Measurements from ENCODE around the gene SPRR3.

The SPRR3 gene

DNA sequence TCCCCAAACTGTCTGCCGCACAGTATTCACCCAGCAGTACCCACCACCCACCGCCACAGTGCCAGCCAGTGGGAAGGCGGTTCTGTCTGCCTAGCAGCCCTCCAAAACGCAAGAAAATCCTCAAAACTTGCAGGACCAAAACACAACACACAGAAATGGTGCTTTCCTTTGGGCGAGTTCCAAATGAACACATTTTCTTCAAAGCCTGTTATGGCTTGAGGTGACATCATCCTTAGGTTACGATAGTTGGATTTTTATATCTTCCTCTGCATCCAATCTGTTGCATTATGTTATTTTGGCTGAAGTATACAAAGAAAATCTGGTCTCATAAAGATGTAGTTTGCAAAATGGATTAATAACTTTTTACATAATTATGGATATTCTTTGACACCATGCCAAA lies 8.4 kb upstream of the SPRR3 start:
- no peaks in the 10 kb centered on the region for H3K27me3 ChIP-seq
- DNase-seq = no peak

DNA sequence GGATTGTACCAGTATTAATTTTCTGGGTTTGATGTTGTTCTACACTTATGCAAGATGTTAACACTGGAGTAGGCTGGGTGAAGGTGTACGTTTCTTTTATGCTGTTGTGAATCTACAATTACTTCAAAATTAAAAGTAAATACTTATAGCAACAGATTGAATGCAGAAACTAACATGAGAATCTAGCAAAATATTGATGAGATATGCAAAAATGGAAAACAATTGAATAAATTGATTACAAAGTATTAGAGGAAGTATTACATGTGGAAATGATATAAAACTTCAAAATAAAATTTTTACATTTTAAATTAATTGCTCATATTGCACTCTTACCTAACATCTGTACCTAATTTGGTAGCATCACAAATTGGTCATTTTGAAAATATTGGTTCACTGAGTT lies 5.7 kb upstream of the SPRR3 start:
- no peak overlapping the region for H3K4me3 ChIP-seq (ENCODE audit: low read depth, low read length)
- no peaks in the 10 kb centered on the region for H3K4me1 ChIP-seq
- DNase-seq = no peak
- H3K9me3 ChIP-seq = no peaks in the 10 kb centered on the region
- no peaks in the 10 kb centered on the region for H3K27me3 ChIP-seq
- H3K36me3 ChIP-seq = no peaks in the 10 kb centered on the region
- TF ChIP-seq, protein P1, sequence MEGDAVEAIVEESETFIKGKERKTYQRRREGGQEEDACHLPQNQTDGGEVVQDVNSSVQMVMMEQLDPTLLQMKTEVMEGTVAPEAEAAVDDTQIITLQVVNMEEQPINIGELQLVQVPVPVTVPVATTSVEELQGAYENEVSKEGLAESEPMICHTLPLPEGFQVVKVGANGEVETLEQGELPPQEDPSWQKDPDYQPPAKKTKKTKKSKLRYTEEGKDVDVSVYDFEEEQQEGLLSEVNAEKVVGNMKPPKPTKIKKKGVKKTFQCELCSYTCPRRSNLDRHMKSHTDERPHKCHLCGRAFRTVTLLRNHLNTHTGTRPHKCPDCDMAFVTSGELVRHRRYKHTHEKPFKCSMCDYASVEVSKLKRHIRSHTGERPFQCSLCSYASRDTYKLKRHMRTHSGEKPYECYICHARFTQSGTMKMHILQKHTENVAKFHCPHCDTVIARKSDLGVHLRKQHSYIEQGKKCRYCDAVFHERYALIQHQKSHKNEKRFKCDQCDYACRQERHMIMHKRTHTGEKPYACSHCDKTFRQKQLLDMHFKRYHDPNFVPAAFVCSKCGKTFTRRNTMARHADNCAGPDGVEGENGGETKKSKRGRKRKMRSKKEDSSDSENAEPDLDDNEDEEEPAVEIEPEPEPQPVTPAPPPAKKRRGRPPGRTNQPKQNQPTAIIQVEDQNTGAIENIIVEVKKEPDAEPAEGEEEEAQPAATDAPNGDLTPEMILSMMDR (IDR thresholded peaks at IDR 0.05; ENCODE audit: low read depth, low read length) = no peak

More for the DNA sequence above, 8.4 kb upstream of the SPRR3 start:
- Histone ChIP-seq H3K9me3 (no peaks in the 10 kb centered on the region), H3K4me3 (ENCODE audit: low read depth, low read length) (no peak overlapping the region), H3K4me1 (no peaks in the 10 kb centered on the region), H3K36me3 (no peaks in the 10 kb centered on the region)
- TF ChIP-seq, protein P1 (IDR thresholded peaks at IDR 0.05; ENCODE audit: low read depth, low read length) = no peak

DNA sequence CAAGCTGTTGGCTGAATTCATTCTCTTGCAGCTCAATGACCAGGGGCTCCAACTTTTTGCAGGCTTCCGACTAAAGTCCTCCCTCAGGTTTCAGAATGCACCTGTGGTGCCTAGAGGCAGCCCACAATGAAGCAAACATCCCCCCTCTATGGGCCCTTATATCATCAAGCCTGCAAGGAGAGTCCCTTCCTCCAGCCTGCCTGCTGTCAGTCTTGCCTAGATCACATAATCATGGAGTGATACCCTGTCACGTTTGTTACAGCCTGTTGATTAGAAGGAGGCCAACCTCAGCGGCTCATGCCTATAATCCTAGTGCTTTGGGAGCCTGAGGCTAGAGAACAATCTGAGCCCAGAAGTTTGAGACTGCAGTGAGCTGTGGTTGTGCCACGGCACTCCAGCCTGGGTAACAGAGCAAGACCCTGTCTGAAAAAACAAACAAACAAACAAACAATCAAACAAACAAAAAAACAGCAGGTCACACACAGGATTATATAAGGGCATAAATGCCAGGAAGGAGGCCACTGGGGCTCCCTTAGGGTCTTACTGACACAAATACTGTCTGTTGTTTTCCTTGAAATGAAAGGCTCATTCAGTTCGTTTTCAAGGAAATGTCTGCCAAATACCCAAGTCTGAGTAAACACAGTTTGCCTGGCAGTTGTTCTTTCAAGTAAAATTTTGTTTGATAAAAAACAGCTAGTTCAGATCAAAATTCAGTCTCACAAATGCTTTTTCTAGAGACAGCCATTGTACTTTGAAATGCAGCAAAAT lies 4.7 kb upstream of the SPRR3 start:
- no peaks in the 10 kb centered on the region for H3K9me3 ChIP-seq
- no peak overlapping the region for H3K4me3 ChIP-seq (ENCODE audit: low read depth, low read length)
- TF ChIP-seq, protein P1 (IDR thresholded peaks at IDR 0.05; ENCODE audit: low read depth, low read length) = no peak
- no peaks in the 10 kb centered on the region for H3K36me3 ChIP-seq
- no peak for DNase-seq
- H3K27me3 ChIP-seq = no peaks in the 10 kb centered on the region
- H3K4me1 ChIP-seq = no peaks in the 10 kb centered on the region

DNA sequence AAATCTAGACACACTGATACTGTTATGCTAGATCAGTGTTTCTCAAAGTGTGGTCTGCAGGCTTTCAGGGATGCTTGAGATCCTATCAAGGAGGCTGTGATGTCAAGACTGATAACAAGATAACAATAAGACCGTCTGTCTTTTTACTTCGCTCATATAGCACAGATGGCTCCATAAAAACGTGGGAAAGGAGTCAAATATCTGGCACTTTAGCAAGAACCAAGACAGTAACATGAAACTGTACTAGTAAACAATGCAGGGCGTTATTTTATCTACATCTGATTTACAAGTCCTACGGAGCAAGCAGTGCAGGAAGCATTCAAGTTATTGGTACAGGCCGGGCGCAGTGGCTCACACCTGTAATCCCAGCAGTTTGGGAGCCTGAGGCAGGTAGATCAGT lies 3.6 kb upstream of the SPRR3 start:
- Histone ChIP-seq H3K9me3 (no peaks in the 10 kb centered on the region), H3K36me3 (no peaks in the 10 kb centered on the region), H3K4me3 (ENCODE audit: low read depth, low read length) (no peak overlapping the region), H3K27me3 (no peaks in the 10 kb centered on the region), H3K4me1 (no peaks in the 10 kb centered on the region)
- TF ChIP-seq, protein P1 (IDR thresholded peaks at IDR 0.05; ENCODE audit: low read depth, low read length) = no peak
- no peak for DNase-seq

DNA sequence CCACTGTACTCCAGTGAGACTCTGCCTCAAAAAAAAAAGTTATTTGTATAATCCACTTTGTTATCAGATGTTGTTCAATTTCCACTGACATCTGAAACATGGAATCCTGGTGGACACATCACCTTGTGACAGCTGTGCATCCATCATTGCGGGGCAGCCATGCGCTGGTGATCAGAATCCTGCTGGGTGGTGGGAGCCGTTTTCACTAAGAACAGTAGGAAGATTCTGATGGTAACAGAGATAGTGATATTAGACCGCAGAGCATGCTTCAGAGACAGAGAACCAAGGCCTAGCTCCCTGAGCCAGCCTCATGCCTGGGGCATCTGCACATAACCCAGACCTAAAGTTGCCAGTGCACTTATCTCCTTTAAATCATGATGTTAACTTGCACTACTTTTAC lies 3.1 kb upstream of the SPRR3 start:
- TF ChIP-seq, protein P1 (IDR thresholded peaks at IDR 0.05; ENCODE audit: low read depth, low read length) = no peak

DNA sequence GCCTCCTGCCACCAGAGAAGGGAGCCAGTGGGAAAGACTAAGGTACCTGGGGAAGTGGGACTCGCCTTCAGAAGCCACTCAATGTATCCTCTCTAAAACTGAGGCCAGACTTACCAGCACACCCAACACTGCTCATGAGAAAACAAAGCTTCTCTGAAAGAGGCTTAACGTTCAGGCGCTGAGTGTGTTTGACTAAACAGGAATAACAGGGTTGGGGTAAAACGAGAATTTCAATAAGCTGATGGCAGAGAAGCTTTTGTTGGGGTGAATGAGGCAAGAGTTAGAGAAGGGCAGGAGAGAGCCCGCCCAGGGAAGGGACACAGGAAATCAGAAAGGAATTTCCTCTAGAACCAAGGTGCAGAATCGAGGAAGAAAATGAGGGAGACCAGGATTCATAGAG lies 1.7 kb upstream of the SPRR3 start:
- Histone ChIP-seq H3K27me3 (no peaks in the 10 kb centered on the region), H3K4me3 (ENCODE audit: low read depth, low read length) (no peak overlapping the region), H3K9me3 (no peaks in the 10 kb centered on the region), H3K36me3 (no peaks in the 10 kb centered on the region), H3K4me1 (no peaks in the 10 kb centered on the region)
- TF ChIP-seq, protein P1 (IDR thresholded peaks at IDR 0.05; ENCODE audit: low read depth, low read length) = no peak
- DNase-seq = no peak

More for the DNA sequence above, 3.1 kb upstream of the SPRR3 start:
- H3K4me1 ChIP-seq = no peaks in the 10 kb centered on the region
- no peak for DNase-seq
- no peak overlapping the region for H3K4me3 ChIP-seq (ENCODE audit: low read depth, low read length)
- H3K9me3 ChIP-seq = no peaks in the 10 kb centered on the region
- H3K36me3 ChIP-seq = no peaks in the 10 kb centered on the region
- H3K27me3 ChIP-seq = no peaks in the 10 kb centered on the region

Data from BE2C (cell line).